MM.1S (cell line): ENCODE data around the gene HOXA11.

Source experiments
- CTCF ChIP-seq: fragments of 300-600 bp; sonication (generic); IDR thresholded peaks from 2 replicates; pipeline ENCODE4 v1.5.1; 2016; ENCODE audit warnings: antibody characterized with exemption, low read length, mixed read lengths
- EZH2 ChIP-seq: fragments of 300-600 bp; sonication (generic); optimal IDR thresholded peaks from 2 replicates; pipeline ENCODE3; 2017; ENCODE audit warnings: low read depth, mild to moderate bottlenecking, antibody characterized with exemption, low read length, mixed read lengths
- EZH2phosphoT487 ChIP-seq: fragments of 300-600 bp; sonication (generic); IDR thresholded peaks from 2 replicates; pipeline ENCODE4 v1.6.1; 2018; ENCODE audit warnings: antibody characterized with exemption, low read length

GRCh38 chr7:27147199-27148030, 37.6 kb downstream of the HOXA11 start, which contains the start of gene HOXA6:
- TF ChIP-seq EZH2 (no peak), CTCF (no peak), EZH2phosphoT487 (no peak)
